Kasumi-1 (cell line): ENCODE measurements around the gene GIT1.

Experiments
- DNase-seq, 2 experiments: peaks; one replicate each; lab custom pipeline; 2025; lab: John Stamatoyannopoulos, UW

The GIT1 gene

GRCh38 chr17:29579866-29580771 is 9.3 kb downstream of the GIT1 start:
- peak; percentile 74 to 77 for DNase-seq

- DNase-seq: no peak
Measured at GRCh38 chr17:29578626-29579485, 10.6 kb downstream of the GIT1 start.

GRCh38 chr17:29577385-29578211 is 11.8 kb downstream of the GIT1 start:
- DNase-seq: no peak

- DNase-seq: no peak
Measured at GRCh38 chr17:29577001-29577370, 12.5 kb downstream of the GIT1 start.

- DNase-seq: no peak
Measured at GRCh38 chr17:29576214-29577000, 13.0 kb downstream of the GIT1 start.

GRCh38 chr17:29575511-29576213 is 13.8 kb downstream of the GIT1 start:
- no peak for DNase-seq

GRCh38 chr17:29574732-29575510 is 14.5 kb downstream of the GIT1 start:
- DNase-seq: no peak

GRCh38 chr17:29573871-29574731 is 15.3 kb downstream of the GIT1 start:
- DNase-seq: no peak

- no peak for DNase-seq
Measured at GRCh38 chr17:29573558-29573869, 15.9 kb downstream of the GIT1 start.

- DNase-seq: no peak
Measured at GRCh38 chr17:29572691-29573557, 16.5 kb downstream of the GIT1 start.

GRCh38 chr17:29571883-29572681 is 17.4 kb downstream of the GIT1 start:
- DNase-seq: no peak

GRCh38 chr17:29571486-29571882 is 18.0 kb downstream of the GIT1 start:
- DNase-seq: no peak

GRCh38 chr17:29570521-29570920 is 18.9 kb downstream of the GIT1 start:
- DNase-seq: no peak

GRCh38 chr17:29569245-29569950 is 20.1 kb downstream of the GIT1 start:
- DNase-seq: no peak

GRCh38 chr17:29568331-29569244 is 20.9 kb downstream of the GIT1 start, which contains the start of gene TP53I13:
TSS of gene TP53I13 (plus strand) at chr17:29568701. CDS start at chr17:29568759, 58 bp downstream.
- peak; percentile 79 to 83 for DNase-seq
